GM19025 (cell line): ENCODE measurements around the gene NPR2.

Source experiments
- ATAC-seq: cut with Tn5 transposase; IDR thresholded peaks from one replicate; pipeline ENCODE4 v1.9.1; 2021; ENCODE audit warnings: mild to moderate bottlenecking, low read depth, moderate library complexity; ENCODE audit not compliant: unreplicated experiment

The NPR2 gene

GRCh38 chr9:35797311-35798109 is 6.1 kb downstream of the NPR2 start:
- ATAC-seq: no peak

- ATAC-seq: no peak
Measured at GRCh38 chr9:35798658-35799374, 7.4 kb downstream of the NPR2 start.

- no peak for ATAC-seq
Measured at GRCh38 chr9:35800530-35800929, 9.1 kb downstream of the NPR2 start.

- ATAC-seq: no peak
Measured at GRCh38 chr9:35801328-35802128, 10.1 kb downstream of the NPR2 start.

- ATAC-seq: no peak
Measured at GRCh38 chr9:35806101-35806500, 14.7 kb downstream of the NPR2 start.

- ATAC-seq: no peak
Measured at GRCh38 chr9:35808433-35808832, 17.0 kb downstream of the NPR2 start.

- ATAC-seq: no peak
Measured at GRCh38 chr9:35810122-35810521, 18.7 kb downstream of the NPR2 start.

- no peak for ATAC-seq
Measured at GRCh38 chr9:35811381-35812024, 20.1 kb downstream of the NPR2 start.

GRCh38 chr9:35812025-35812602 is 20.7 kb downstream of the NPR2 start, which contains the start of gene SPAG8:
SPAG8 (minus strand) TSS chr9:35812262; CDS start chr9:35812147, 115 bp downstream.
- peak; percentile 62 for ATAC-seq

GRCh38 chr9:35813434-35814105 is 22.2 kb downstream of the NPR2 start:
- ATAC-seq: no peak

- peak; percentile 18 for ATAC-seq
Measured at GRCh38 chr9:35814106-35814840, 22.9 kb downstream of the NPR2 start.

- peak; percentile 67 for ATAC-seq
Measured at GRCh38 chr9:35814841-35815543, 23.6 kb downstream of the NPR2 start, which contains the start of gene HINT2. HINT2 (minus strand) TSS chr9:35815042; CDS start chr9:35814979, 63 bp downstream.

GRCh38 chr9:35816708-35817107 is 25.3 kb downstream of the NPR2 start:
- ATAC-seq: no peak

GRCh38 chr9:35818341-35818740 is 26.9 kb downstream of the NPR2 start:
- no peak for ATAC-seq

- no peak for ATAC-seq
Measured at GRCh38 chr9:35820076-35820475, 28.7 kb downstream of the NPR2 start.

GRCh38 chr9:35822926-35823325 is 31.5 kb downstream of the NPR2 start:
- no peak for ATAC-seq

GRCh38 chr9:35826071-35826701 is 34.8 kb downstream of the NPR2 start:
- ATAC-seq: peak; percentile 31

GRCh38 chr9:35827486-35827885 is 36.1 kb downstream of the NPR2 start:
- no peak for ATAC-seq
